Muscle layer of colon (tissue), 2 donors: ENCODE data around the gene ERBB4.

Experiments
- H3K27ac ChIP-seq: one replicate; pipeline ENCODE4 v1.7.0; 2013; ENCODE audit warnings: low read depth, mild to moderate bottlenecking, low read length, moderate library complexity
- H3K27me3 ChIP-seq, 2 donors: one replicate each; pipeline ENCODE4 v1.7.0; 2013; ENCODE audit warnings: low read length in 2 of 2, mild to moderate bottlenecking in 2 of 2; ENCODE audit not compliant: insufficient read depth in 2 of 2, control insufficient read depth in 1 of 2
- H3K36me3 ChIP-seq: one replicate; pipeline ENCODE4 v1.7.0; 2013; ENCODE audit warnings: mild to moderate bottlenecking, low read length; ENCODE audit not compliant: insufficient read depth
- H3K4me1 ChIP-seq: one replicate; pipeline ENCODE4 v1.7.0; 2013; ENCODE audit warnings: mild to moderate bottlenecking, low read length; ENCODE audit not compliant: insufficient read depth
- H3K4me3 ChIP-seq, 2 donors: one replicate each; pipeline ENCODE4 v1.7.0; 2013; ENCODE audit warnings: low read length in 2 of 2, low read depth in 1 of 2, mild to moderate bottlenecking in 1 of 2, moderate library complexity in 1 of 2
- H3K9ac ChIP-seq: one replicate; pipeline ENCODE4 v1.7.0; 2013; ENCODE audit warnings: low read length
- H3K9me3 ChIP-seq: one replicate; pipeline ENCODE4 v1.7.0; 2013; ENCODE audit warnings: mild to moderate bottlenecking, low read length
- donor health status: abdominal sarcoma.
- donor health status: Adenocarcinoma of cecum.

ERBB4 gene

GRCh38 chr2:211665299-211665698, 873.3 kb downstream of the ERBB4 start:
- H3K9me3 ChIP-seq: no peaks in the 10 kb centered on the region
- H3K4me3 ChIP-seq: no peak overlapping the region
- H3K36me3 ChIP-seq: no peaks in the 10 kb centered on the region
- no peak overlapping the region for H3K27ac ChIP-seq
- H3K27me3 ChIP-seq: no peaks in the 10 kb centered on the region
- no peaks in the 10 kb centered on the region for H3K4me1 ChIP-seq
- H3K9ac ChIP-seq: no peak overlapping the region

GRCh38 chr2:211664321-211664720, 874.3 kb downstream of the ERBB4 start:
- Histone ChIP-seq H3K9ac (no peak overlapping the region), H3K9me3 (no peaks in the 10 kb centered on the region), H3K4me1 (no peaks in the 10 kb centered on the region), H3K27me3 (no peaks in the 10 kb centered on the region), H3K27ac (no peak overlapping the region), H3K36me3 (no peaks in the 10 kb centered on the region), H3K4me3 (no peak overlapping the region)

- no peak overlapping the region for H3K9ac ChIP-seq
- no peaks in the 10 kb centered on the region for H3K4me1 ChIP-seq
- H3K36me3 ChIP-seq: no peaks in the 10 kb centered on the region
- H3K4me3 ChIP-seq: no peak overlapping the region
- no peaks in the 10 kb centered on the region for H3K9me3 ChIP-seq
- H3K27me3 ChIP-seq: no peaks in the 10 kb centered on the region
- no peak overlapping the region for H3K27ac ChIP-seq
Measured at GRCh38 chr2:211654211-211654780, 884.3 kb downstream of the ERBB4 start.

- H3K9ac ChIP-seq: no peak overlapping the region
Measured at GRCh38 chr2:211652327-211652726, 886.3 kb downstream of the ERBB4 start.

GRCh38 chr2:211649331-211649730, 889.3 kb downstream of the ERBB4 start:
- Histone ChIP-seq H3K36me3 (no peaks in the 10 kb centered on the region), H3K9me3 (no peaks in the 10 kb centered on the region), H3K4me3 (no peak overlapping the region), H3K4me1 (no peaks in the 10 kb centered on the region), H3K27me3 (no peaks in the 10 kb centered on the region), H3K9ac (no peak overlapping the region), H3K27ac (no peak overlapping the region)

More at GRCh38 chr2:211652327-211652726, 886.3 kb downstream of the ERBB4 start:
- Histone ChIP-seq H3K36me3 (no peaks in the 10 kb centered on the region), H3K27ac (no peak overlapping the region), H3K27me3 (no peaks in the 10 kb centered on the region), H3K9me3 (no peaks in the 10 kb centered on the region), H3K4me3 (no peak overlapping the region), H3K4me1 (no peaks in the 10 kb centered on the region)

GRCh38 chr2:211631503-211631902, 907.1 kb downstream of the ERBB4 start:
- H3K9me3 ChIP-seq: no peaks in the 10 kb centered on the region
- no peak overlapping the region for H3K9ac ChIP-seq
- no peaks in the 10 kb centered on the region for H3K27me3 ChIP-seq
- no peak overlapping the region for H3K4me3 ChIP-seq
- H3K4me1 ChIP-seq: no peaks in the 10 kb centered on the region
- H3K27ac ChIP-seq: no peak overlapping the region
- no peaks in the 10 kb centered on the region for H3K36me3 ChIP-seq

- H3K27me3 ChIP-seq: no peaks in the 10 kb centered on the region
- no peak overlapping the region for H3K9ac ChIP-seq
- no peaks in the 10 kb centered on the region for H3K36me3 ChIP-seq
- H3K4me1 ChIP-seq: no peaks in the 10 kb centered on the region
- H3K4me3 ChIP-seq: no peak overlapping the region
- no peaks in the 10 kb centered on the region for H3K9me3 ChIP-seq
- no peak overlapping the region for H3K27ac ChIP-seq
Measured at GRCh38 chr2:211623096-211623495, 915.5 kb downstream of the ERBB4 start.

- Histone ChIP-seq H3K4me3 (no peak overlapping the region), H3K27me3 (no peaks in the 10 kb centered on the region), H3K9me3 (no peaks in the 10 kb centered on the region), H3K36me3 (no peaks in the 10 kb centered on the region), H3K4me1 (no peaks in the 10 kb centered on the region), H3K9ac (no peak overlapping the region), H3K27ac (no peak overlapping the region)
Measured at GRCh38 chr2:211620986-211621385, 917.6 kb downstream of the ERBB4 start.

GRCh38 chr2:211617803-211618202, 920.8 kb downstream of the ERBB4 start:
- Histone ChIP-seq H3K27me3 (no peaks in the 10 kb centered on the region), H3K27ac (no peak overlapping the region), H3K4me3 (no peak overlapping the region), H3K36me3 (no peaks in the 10 kb centered on the region), H3K9ac (no peak overlapping the region), H3K9me3 (no peaks in the 10 kb centered on the region), H3K4me1 (no peaks in the 10 kb centered on the region)

GRCh38 chr2:211611621-211612020, 927.0 kb downstream of the ERBB4 start:
- Histone ChIP-seq H3K36me3 (no peaks in the 10 kb centered on the region), H3K27ac (no peak overlapping the region), H3K4me1 (no peaks in the 10 kb centered on the region), H3K27me3 (no peaks in the 10 kb centered on the region), H3K9me3 (no peaks in the 10 kb centered on the region), H3K4me3 (no peak overlapping the region), H3K9ac (no peak overlapping the region)

- Histone ChIP-seq H3K36me3 (no peaks in the 10 kb centered on the region), H3K9me3 (no peaks in the 10 kb centered on the region), H3K4me3 (no peak overlapping the region), H3K27me3 (no peaks in the 10 kb centered on the region), H3K4me1 (no peaks in the 10 kb centered on the region), H3K9ac (no peak overlapping the region), H3K27ac (no peak overlapping the region)
Measured at GRCh38 chr2:211611061-211611518, 927.5 kb downstream of the ERBB4 start.

GRCh38 chr2:211609127-211609526, 929.5 kb downstream of the ERBB4 start:
- Histone ChIP-seq H3K9me3 (no peaks in the 10 kb centered on the region), H3K27ac (no peak overlapping the region), H3K27me3 (no peaks in the 10 kb centered on the region), H3K4me1 (no peaks in the 10 kb centered on the region), H3K9ac (no peak overlapping the region), H3K4me3 (no peak overlapping the region), H3K36me3 (no peaks in the 10 kb centered on the region)
